ENCODE data around the gene NEUROG1. TPM values are rescaled to one million over a fixed set of nuclear protein-coding genes. Genes with fewer than 3 reads are reported as not detected.

Gene NEUROG1
- total RNA-seq, 4 donors from 2014 or later: not detected

DNA sequence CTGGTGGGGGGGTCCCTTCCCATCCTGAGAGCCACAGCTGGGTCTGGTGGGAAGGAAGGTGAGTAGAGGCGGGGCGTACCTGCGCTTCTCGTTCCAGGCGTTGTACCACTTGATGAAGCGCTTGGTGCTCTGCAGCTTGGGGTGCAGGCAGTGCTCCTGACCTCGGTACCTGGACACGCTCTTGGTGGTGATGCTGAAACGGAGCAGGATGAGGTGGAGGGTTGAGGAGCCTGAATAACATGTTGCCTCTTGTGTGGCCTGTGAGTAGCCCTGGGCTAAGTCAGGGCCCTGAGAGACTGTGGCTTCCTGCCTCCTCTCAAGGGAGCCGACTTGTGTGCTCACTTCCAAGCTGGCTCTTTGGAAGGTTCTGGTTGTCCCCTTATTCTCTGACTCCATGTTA is 38.7 kb upstream of the NEUROG1 start:
- no peak for TF ChIP-seq CTCF (IDR thresholded peaks at IDR 0.05)
- TF ChIP-seq POLR2AphosphoS5 (IDR thresholded peaks at IDR 0.05): no peak
- no peak for TF ChIP-seq POLR2A (IDR thresholded peaks at IDR 0.05; ENCODE audit: low read depth)
- TF ChIP-seq EP300 (IDR thresholded peaks at IDR 0.05): no peak
- Histone ChIP-seq H3K36me3 (no peaks in the 10 kb centered on the region), H3K9me3 (no peaks in the 10 kb centered on the region), H3K4me3 (no peak overlapping the region), H3K27ac (replicated peaks in 1 of 4) (no peak overlapping the region), H3K27me3 (peaks cover 0 to 74% (median 4%) of the 10 kb centered on the region in 4 donors), H3K4me1 (peaks cover 0 to 13% (median 10%) of the 10 kb centered on the region in 4 donors)
- WGBS: 91% methylated on average over 10 of the region's 10 CpGs
- no peak for DNase-seq (ENCODE audit: extremely low spot score)
- intact Hi-C loops (cut with DNase I): no loop called here

GRCh38 chr5:135571902-135572301 is 36.1 kb upstream of the NEUROG1 start:
- H3K36me3 ChIP-seq: no peaks in the 10 kb centered on the region
- DNase-seq (ENCODE audit: extremely low spot score): no peak
- intact Hi-C loops (cut with DNase I): no loop called here
- no peaks in the 10 kb centered on the region for H3K9me3 ChIP-seq
- TF ChIP-seq POLR2A (IDR thresholded peaks at IDR 0.05; ENCODE audit: low read depth) (no peak), CTCF (IDR thresholded peaks at IDR 0.05) (no peak), EP300 (IDR thresholded peaks at IDR 0.05) (no peak), POLR2AphosphoS5 (IDR thresholded peaks at IDR 0.05) (no peak)
- H3K4me1 ChIP-seq: no peaks in the 10 kb centered on the region
- H3K4me3 ChIP-seq: no peak overlapping the region
- H3K27me3 ChIP-seq: peaks cover 0 to 51% (median 0%) of the 10 kb centered on the region in 4 donors
- 81% methylated on average over 9 of the region's 9 CpGs for WGBS
- H3K27ac ChIP-seq (replicated peaks in 1 of 4): no peak overlapping the region

DNA sequence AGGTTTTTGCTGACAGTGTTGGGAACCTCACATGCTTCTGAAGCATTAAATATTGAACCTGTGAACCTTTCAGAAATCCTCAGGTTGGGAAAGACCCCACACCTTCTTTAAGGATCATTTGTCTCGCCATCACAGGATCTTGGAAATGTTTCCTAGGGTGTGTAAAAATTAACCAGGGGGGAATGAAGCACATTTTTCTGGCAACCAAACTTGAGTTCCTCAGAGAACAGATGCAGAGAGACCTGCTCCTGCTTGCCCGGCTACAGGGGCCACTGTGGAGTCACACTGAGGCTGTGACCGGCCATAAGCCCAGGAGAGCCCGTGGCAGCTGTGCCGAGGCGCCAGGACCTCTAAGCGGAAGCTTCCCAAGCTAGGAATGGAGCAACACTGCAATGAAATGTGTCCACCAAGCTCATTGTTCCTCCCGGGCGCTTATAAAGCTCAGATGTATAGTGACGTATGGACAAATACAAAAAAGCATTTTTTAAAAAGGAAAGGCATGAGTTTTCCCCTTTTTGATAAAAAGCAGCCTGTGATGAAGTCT is 35.4 kb upstream of the NEUROG1 start:
- DNase-seq (ENCODE audit: extremely low spot score): no peak
- 81% methylated on average over 10 of the region's 10 CpGs for WGBS
- no peaks in the 10 kb centered on the region for H3K9me3 ChIP-seq
- no peak overlapping the region for H3K27ac ChIP-seq (replicated peaks in 1 of 4)
- H3K4me1 ChIP-seq: no peaks in the 10 kb centered on the region
- no peak overlapping the region for H3K4me3 ChIP-seq
- peaks cover 0 to 52% (median 0%) of the 10 kb centered on the region in 4 donors for H3K27me3 ChIP-seq
- intact Hi-C loops (cut with DNase I): no loop called here
- TF ChIP-seq EP300 (IDR thresholded peaks at IDR 0.05) (no peak), POLR2AphosphoS5 (IDR thresholded peaks at IDR 0.05) (no peak), CTCF (IDR thresholded peaks at IDR 0.05) (no peak), POLR2A (IDR thresholded peaks at IDR 0.05; ENCODE audit: low read depth) (no peak)
- H3K36me3 ChIP-seq: no peaks in the 10 kb centered on the region

GRCh38 chr5:135570453-135570764 is 34.6 kb upstream of the NEUROG1 start:
- WGBS: 57% methylated on average over 3 of the region's 3 CpGs
- Histone ChIP-seq H3K4me3 (no peak overlapping the region), H3K4me1 (no peaks in the 10 kb centered on the region), H3K27me3 (peaks cover 0 to 49% (median 0%) of the 10 kb centered on the region in 4 donors), H3K36me3 (no peaks in the 10 kb centered on the region), H3K27ac (replicated peaks in 1 of 4) (no peak overlapping the region), H3K9me3 (no peaks in the 10 kb centered on the region)
- DNase-seq (ENCODE audit: extremely low spot score): no peak
- intact Hi-C loops (cut with DNase I): no loop called here
- TF ChIP-seq POLR2AphosphoS5 (IDR thresholded peaks at IDR 0.05): no peak
- no peak for TF ChIP-seq CTCF (IDR thresholded peaks at IDR 0.05)
- no peak for TF ChIP-seq EP300 (IDR thresholded peaks at IDR 0.05)
- no peak for TF ChIP-seq POLR2A (IDR thresholded peaks at IDR 0.05; ENCODE audit: low read depth)
